ENCODE data around the gene WWOX.

Gene WWOX

DNA sequence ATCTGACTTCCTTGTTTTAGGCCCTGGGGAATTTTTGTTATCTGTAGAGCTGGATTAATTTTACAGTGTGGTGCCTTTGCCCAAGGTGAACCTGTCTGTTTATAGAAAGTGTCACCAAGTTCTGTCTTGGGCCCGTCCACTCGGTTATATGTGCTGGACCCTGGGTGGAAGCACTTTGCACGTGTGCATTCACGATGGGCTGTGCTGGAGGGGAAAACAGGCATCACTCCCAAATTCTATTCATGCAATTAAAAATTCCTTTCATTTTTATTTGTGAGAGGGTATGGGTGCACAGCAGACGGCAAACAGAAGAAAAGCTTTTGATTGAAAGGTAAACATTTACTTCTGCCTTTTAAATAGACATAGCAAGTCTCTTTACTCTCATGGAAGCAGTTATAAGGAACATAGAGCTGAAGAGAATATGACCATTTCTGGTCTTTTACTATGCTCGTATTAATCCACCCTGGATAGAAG lies 101.2 kb downstream of the WWOX start:
- no peaks in the 10 kb centered on the region for H3K9me3 ChIP-seq (ENCODE audit: control insufficient read depth, low read depth, low read length)

DNA sequence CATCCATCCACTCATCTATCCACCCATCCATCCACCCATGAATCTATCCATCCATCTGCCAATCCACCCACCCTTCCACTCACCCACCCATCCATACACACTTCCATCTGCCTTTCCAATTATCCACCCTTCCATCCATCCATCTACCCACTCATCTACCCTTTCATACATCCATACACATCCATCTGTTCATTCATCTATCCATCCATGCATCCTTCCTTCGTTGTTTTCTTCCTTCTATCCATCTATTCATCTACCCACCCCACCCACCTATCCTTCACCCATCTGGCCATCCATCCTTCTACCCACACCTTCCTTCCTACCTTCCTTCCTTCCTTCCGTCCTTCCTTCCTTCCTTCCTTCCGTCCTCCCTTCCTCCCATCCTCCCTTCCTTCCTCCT lies 106.1 kb downstream of the WWOX start:
- Histone ChIP-seq H3K9me3 (ENCODE audit: control insufficient read depth, low read depth, low read length) (no peaks in the 10 kb centered on the region), H3K27ac (ENCODE audit: low read length) (no peak overlapping the region), H3K36me3 (ENCODE audit: control insufficient read depth, low read depth, low read length) (no peaks in the 10 kb centered on the region), H3K4me3 (ENCODE audit: low read length) (no peak overlapping the region), H3K27me3 (ENCODE audit: control insufficient read depth, insufficient read depth, low read length) (no peaks in the 10 kb centered on the region), H3K9ac (ENCODE audit: low read length) (no peak overlapping the region), H3K4me1 (ENCODE audit: control insufficient read depth, low read depth, low read length) (no peaks in the 10 kb centered on the region)

More for the DNA sequence above, 101.2 kb downstream of the WWOX start:
- Histone ChIP-seq H3K4me1 (ENCODE audit: control insufficient read depth, low read depth, low read length) (no peaks in the 10 kb centered on the region), H3K36me3 (ENCODE audit: control insufficient read depth, low read depth, low read length) (no peaks in the 10 kb centered on the region), H3K9ac (ENCODE audit: low read length) (no peak overlapping the region), H3K4me3 (ENCODE audit: low read length) (no peak overlapping the region), H3K27ac (ENCODE audit: low read length) (no peak overlapping the region), H3K27me3 (ENCODE audit: control insufficient read depth, insufficient read depth, low read length) (no peaks in the 10 kb centered on the region)

DNA sequence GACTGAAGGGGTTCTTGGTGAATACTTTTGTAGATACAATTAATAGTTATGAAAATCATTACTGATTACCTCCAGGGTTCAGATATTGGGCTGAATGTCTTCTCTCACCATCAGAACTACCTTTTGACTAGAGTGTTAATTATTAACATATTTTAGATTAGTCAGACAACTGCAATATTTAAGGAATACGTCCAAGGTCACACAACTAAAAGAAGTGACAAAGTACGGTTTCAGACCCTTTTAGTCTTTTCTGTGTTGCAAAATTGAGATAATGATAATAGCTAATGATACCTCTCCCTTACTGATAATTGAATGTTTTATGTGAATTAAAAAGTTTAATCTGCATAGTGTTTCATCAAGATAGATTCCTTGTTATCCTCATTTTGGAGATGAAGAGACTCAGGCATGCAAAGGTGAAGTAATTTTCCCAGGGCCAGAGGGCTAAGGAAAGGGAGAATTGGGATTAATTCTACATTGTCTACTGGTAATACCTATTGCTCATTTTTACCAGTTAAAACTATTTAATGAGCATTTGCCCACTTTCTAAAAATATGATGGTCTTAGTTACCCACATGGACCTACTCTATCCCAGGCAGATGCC lies 107.3 kb downstream of the WWOX start:
- Histone ChIP-seq H3K9me3 (ENCODE audit: control insufficient read depth, low read depth, low read length) (no peaks in the 10 kb centered on the region), H3K27me3 (ENCODE audit: control insufficient read depth, insufficient read depth, low read length) (no peaks in the 10 kb centered on the region), H3K4me3 (ENCODE audit: low read length) (no peak overlapping the region), H3K4me1 (ENCODE audit: control insufficient read depth, low read depth, low read length) (no peaks in the 10 kb centered on the region), H3K27ac (ENCODE audit: low read length) (no peak overlapping the region), H3K36me3 (ENCODE audit: control insufficient read depth, low read depth, low read length) (no peaks in the 10 kb centered on the region), H3K9ac (ENCODE audit: low read length) (no peak overlapping the region)

DNA sequence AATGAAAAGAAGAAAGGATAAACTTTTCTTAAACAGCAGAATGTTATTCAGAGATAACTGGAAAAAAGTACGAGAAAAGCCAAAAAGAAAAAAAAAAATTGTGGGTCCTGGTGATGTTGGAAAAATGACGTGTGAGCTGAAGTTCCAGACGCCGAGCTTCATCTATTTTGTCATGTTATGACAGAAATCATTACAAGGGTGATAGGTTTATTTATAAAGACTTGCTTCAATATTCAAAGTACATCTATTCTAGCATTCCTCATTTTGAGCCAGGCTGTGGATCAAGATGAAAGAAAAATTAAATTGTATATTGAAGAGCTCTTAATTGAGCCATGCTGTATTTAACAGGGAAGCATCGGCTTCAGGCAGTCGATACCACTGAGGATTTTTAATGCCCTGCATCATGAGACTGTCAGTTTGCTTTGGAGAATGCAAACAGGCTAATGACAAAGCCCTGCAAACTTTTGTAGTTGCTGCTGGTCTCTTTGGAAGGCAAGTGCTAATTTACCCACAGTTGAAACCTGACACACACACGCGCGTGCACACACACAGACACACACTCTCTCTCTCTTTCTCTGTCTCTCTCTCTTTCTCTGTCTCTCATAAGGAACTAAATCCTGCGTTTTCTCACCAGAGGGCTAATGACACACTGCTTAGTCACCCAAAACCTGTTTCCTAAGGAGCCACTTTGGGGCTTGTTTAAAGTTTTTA lies 110.7 kb downstream of the WWOX start:
- Histone ChIP-seq H3K27ac (ENCODE audit: low read length) (no peak overlapping the region), H3K9me3 (ENCODE audit: control insufficient read depth, low read depth, low read length) (no peaks in the 10 kb centered on the region), H3K27me3 (ENCODE audit: control insufficient read depth, insufficient read depth, low read length) (no peaks in the 10 kb centered on the region), H3K36me3 (ENCODE audit: control insufficient read depth, low read depth, low read length) (no peaks in the 10 kb centered on the region), H3K9ac (ENCODE audit: low read length) (no peak overlapping the region), H3K4me3 (ENCODE audit: low read length) (no peak overlapping the region), H3K4me1 (ENCODE audit: control insufficient read depth, low read depth, low read length) (peaks cover 4% of the 10 kb centered on the region)

DNA sequence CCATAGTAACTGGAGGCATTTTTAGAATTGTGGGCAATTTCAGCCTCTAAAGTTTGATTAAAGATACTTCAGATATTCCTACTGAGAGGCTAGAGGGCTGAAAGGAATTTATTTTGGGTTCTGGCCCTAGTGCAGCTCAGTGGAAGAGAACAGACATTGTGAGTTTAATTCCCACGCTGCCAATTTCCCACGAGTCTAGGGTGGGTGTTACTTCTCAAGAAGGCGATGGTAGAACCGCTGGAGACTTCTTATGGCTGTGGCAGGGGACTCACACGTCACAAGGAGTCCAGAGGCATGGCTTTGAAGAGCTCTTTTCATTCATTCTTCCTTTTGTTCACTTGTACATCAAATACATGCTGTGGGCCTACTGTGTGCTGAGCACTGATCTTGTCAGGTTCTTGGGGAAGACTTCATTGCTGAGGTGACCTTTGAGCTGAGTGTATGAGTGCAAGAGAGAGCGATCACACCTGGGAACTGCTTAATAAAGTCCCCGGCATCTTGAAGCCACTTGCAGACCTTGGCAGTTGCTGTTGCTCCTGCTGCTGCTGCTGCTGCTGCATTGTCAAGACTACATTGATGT lies 111.7 kb downstream of the WWOX start:
- no peak overlapping the region for H3K27ac ChIP-seq (ENCODE audit: low read length)
- no peaks in the 10 kb centered on the region for H3K27me3 ChIP-seq (ENCODE audit: control insufficient read depth, insufficient read depth, low read length)
- H3K9ac ChIP-seq (ENCODE audit: low read length): no peak overlapping the region
- H3K9me3 ChIP-seq (ENCODE audit: control insufficient read depth, low read depth, low read length): no peaks in the 10 kb centered on the region
- no peak overlapping the region for H3K4me3 ChIP-seq (ENCODE audit: low read length)
- H3K36me3 ChIP-seq (ENCODE audit: control insufficient read depth, low read depth, low read length): no peaks in the 10 kb centered on the region
- peaks cover 4% of the 10 kb centered on the region for H3K4me1 ChIP-seq (ENCODE audit: control insufficient read depth, low read depth, low read length)

DNA sequence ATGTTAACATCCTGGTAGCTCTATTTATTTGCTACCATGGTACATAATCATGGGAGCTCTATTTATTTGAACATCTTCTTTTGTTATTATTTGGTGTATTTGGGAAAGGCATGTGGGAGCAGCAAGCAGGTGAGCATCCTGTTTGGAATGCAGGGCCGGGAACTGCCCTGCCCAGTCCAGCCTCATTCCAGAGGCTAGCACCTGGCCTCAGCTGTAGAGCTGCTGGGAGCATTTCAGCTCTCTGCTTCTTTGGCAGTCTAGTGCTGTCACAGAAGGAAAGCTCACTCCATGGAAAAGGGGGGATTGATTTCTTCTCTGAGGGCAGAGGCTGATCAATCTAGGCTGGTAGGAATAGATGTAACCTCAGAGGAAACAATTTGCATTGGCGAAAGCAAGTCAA lies 112.5 kb downstream of the WWOX start:
- H3K4me1 ChIP-seq (ENCODE audit: control insufficient read depth, low read depth, low read length): peaks cover 4% of the 10 kb centered on the region
- H3K4me3 ChIP-seq (ENCODE audit: low read length): no peak overlapping the region
- H3K36me3 ChIP-seq (ENCODE audit: control insufficient read depth, low read depth, low read length): no peaks in the 10 kb centered on the region
- no peak overlapping the region for H3K9ac ChIP-seq (ENCODE audit: low read length)
- no peaks in the 10 kb centered on the region for H3K27me3 ChIP-seq (ENCODE audit: control insufficient read depth, insufficient read depth, low read length)
- no peaks in the 10 kb centered on the region for H3K9me3 ChIP-seq (ENCODE audit: control insufficient read depth, low read depth, low read length)
- H3K27ac ChIP-seq (ENCODE audit: low read length): no peak overlapping the region

DNA sequence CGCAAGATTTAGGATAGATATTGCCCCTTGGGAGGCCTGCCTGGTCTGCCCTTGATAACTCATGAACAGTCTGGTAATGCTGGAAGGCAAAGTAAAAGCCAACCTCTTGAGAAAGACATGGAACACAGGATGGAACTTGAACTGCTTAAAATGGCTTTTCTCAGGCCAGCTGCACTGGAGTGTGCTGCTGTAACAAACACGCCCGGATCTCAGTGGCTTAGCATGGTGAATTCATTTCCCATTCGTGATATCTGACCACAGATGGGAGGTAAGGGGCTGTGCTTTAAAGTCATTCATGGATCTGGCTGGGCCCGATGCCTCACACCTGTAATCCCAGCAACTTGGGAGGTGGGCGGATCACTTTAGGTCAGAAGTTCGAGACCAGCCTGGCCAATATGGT lies 113.2 kb downstream of the WWOX start:
- Histone ChIP-seq H3K27ac (ENCODE audit: low read length) (no peak overlapping the region), H3K4me3 (ENCODE audit: low read length) (no peak overlapping the region)

DNA sequence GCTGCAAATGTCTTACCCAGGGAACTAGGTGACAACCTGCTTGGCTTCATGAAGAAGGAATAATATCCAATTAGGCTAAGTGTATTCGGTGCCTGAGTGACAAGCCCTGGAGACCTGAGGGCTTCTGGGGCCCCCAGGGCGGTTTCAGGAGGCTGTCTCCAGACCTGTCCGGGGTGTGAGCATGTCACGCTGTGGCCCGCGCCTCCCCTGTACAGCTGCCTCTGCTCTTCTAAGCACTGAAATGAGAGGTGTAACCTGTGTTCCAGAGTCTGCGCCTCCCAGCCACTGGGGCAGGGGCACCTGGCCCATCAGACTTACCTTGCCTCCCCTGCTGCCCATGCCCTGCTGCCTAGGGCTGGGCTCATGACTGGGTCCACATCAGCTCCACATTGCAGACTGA lies 114.3 kb downstream of the WWOX start:
- Histone ChIP-seq H3K9me3 (ENCODE audit: control insufficient read depth, low read depth, low read length) (no peaks in the 10 kb centered on the region), H3K4me3 (ENCODE audit: low read length) (no peak overlapping the region), H3K9ac (ENCODE audit: low read length) (no peak overlapping the region), H3K4me1 (ENCODE audit: control insufficient read depth, low read depth, low read length) (peaks cover 4% of the 10 kb centered on the region), H3K27ac (ENCODE audit: low read length) (no peak overlapping the region), H3K27me3 (ENCODE audit: control insufficient read depth, insufficient read depth, low read length) (no peaks in the 10 kb centered on the region), H3K36me3 (ENCODE audit: control insufficient read depth, low read depth, low read length) (no peaks in the 10 kb centered on the region)

More for the DNA sequence above, 113.2 kb downstream of the WWOX start:
- no peak overlapping the region for H3K9ac ChIP-seq (ENCODE audit: low read length)
- H3K9me3 ChIP-seq (ENCODE audit: control insufficient read depth, low read depth, low read length): no peaks in the 10 kb centered on the region
- peaks cover 4% of the 10 kb centered on the region for H3K4me1 ChIP-seq (ENCODE audit: control insufficient read depth, low read depth, low read length)
- no peaks in the 10 kb centered on the region for H3K36me3 ChIP-seq (ENCODE audit: control insufficient read depth, low read depth, low read length)
- no peaks in the 10 kb centered on the region for H3K27me3 ChIP-seq (ENCODE audit: control insufficient read depth, insufficient read depth, low read length)

DNA sequence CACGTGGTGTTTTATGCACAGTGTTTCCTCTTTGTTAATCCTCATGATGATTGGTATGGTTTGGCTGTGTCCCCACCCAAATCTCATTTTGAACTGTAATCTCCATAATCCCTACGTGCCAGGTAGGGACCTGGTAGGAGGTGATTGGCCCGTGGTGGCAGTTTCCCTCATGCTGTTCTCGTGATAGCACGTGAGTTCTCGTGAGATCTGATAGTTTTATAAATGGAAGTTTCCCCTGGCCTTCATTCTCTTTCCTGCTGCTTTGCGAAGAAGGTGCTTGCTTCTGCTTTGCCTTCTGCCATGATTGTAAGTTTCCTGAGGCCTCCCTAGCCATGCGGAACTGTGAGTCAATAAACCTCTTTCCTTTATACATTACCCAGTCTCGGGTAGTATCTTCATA lies 115.8 kb downstream of the WWOX start:
- no peak overlapping the region for H3K9ac ChIP-seq (ENCODE audit: low read length)
- H3K36me3 ChIP-seq (ENCODE audit: control insufficient read depth, low read depth, low read length): no peaks in the 10 kb centered on the region
- peaks cover 4% of the 10 kb centered on the region for H3K4me1 ChIP-seq (ENCODE audit: control insufficient read depth, low read depth, low read length)
- no peaks in the 10 kb centered on the region for H3K9me3 ChIP-seq (ENCODE audit: control insufficient read depth, low read depth, low read length)
- H3K27me3 ChIP-seq (ENCODE audit: control insufficient read depth, insufficient read depth, low read length): no peaks in the 10 kb centered on the region
- H3K4me3 ChIP-seq (ENCODE audit: low read length): no peak overlapping the region
- H3K27ac ChIP-seq (ENCODE audit: low read length): no peak overlapping the region

DNA sequence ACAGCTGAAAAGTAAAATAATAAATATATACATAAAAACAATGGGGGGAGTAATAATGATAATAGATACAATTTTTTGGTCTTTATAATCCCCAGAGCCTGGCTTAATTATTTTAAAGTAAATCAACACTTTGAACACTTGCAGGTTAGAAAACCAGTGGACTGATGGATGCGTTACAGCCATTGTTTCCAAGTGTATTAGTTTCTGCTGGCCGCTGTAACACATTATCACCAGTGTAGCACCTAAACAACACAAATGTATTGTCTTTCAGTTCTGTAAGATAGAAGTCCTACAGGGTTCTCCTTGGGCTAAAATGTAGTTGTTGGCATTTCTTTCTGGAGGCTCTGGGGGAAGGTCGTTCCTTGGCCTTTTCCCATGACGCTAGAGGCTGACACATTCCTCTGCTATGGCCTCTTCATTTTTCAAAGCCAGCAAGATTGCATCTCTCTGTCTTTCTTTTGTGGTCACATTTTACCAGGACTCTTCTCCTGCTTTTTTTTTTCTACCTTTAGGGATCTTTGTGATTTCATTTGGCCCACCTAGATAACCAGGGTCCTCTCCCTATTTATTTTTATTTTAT lies 116.8 kb downstream of the WWOX start:
- Histone ChIP-seq H3K4me1 (ENCODE audit: control insufficient read depth, low read depth, low read length) (peaks cover 4% of the 10 kb centered on the region), H3K27me3 (ENCODE audit: control insufficient read depth, insufficient read depth, low read length) (no peaks in the 10 kb centered on the region), H3K4me3 (ENCODE audit: low read length) (no peak overlapping the region)

DNA sequence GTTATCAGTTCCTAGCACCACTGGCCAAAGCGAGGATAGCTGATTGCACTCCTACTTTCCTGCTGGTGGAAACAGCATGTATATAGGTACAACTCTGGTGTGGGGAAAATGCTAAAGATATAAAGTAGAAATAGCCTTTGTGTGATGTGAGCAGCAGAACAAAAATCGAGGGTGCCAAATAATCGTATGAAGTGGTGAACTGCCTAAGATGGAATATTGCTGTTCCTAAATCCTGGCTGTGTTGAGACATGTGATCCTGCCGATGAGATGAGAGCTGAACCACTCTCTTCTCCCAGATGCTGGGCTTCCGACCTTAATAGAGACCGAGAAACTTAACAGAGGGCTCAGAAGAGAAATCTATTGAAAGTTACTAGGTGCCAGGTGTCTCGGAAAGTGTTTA lies 117.8 kb downstream of the WWOX start:
- Histone ChIP-seq H3K27me3 (ENCODE audit: control insufficient read depth, insufficient read depth, low read length) (no peaks in the 10 kb centered on the region), H3K4me3 (ENCODE audit: low read length) (no peak overlapping the region), H3K27ac (ENCODE audit: low read length) (no peak overlapping the region), H3K36me3 (ENCODE audit: control insufficient read depth, low read depth, low read length) (no peaks in the 10 kb centered on the region), H3K9ac (ENCODE audit: low read length) (no peak overlapping the region), H3K9me3 (ENCODE audit: control insufficient read depth, low read depth, low read length) (no peaks in the 10 kb centered on the region), H3K4me1 (ENCODE audit: control insufficient read depth, low read depth, low read length) (peaks cover under 1% of the 10 kb centered on the region)

More for the DNA sequence above, 116.8 kb downstream of the WWOX start:
- Histone ChIP-seq H3K36me3 (ENCODE audit: control insufficient read depth, low read depth, low read length) (no peaks in the 10 kb centered on the region), H3K27ac (ENCODE audit: low read length) (no peak overlapping the region), H3K9me3 (ENCODE audit: control insufficient read depth, low read depth, low read length) (no peaks in the 10 kb centered on the region), H3K9ac (ENCODE audit: low read length) (no peak overlapping the region)

Measured in iPS-18a (cell line).